HepG2 (cell line): Measurements from ENCODE around the gene SAE1. TPM values are rescaled to one million over a fixed set of nuclear protein-coding genes. Genes with fewer than 3 reads are reported as not detected.

Experiments used
- HHEX ChIP-seq: IDR thresholded peaks from 2 replicates; pipeline ENCODE4 v1.6.1; 2016; ENCODE audit warnings: control low read depth
- HNRNPH1 ChIP-seq: fragments of 200-400 bp; formaldehyde crosslinking; optimal IDR thresholded peaks from 2 replicates; pipeline ENCODE3; 2017; ENCODE audit warnings: mild to moderate bottlenecking, low read depth, low read length
- HOXD1 ChIP-seq: sonication (generic); formaldehyde crosslinking; IDR thresholded peaks from 2 replicates; pipeline ENCODE4 v1.5.0; 2020; ENCODE audit warnings: missing genetic modification reagents
- KMT2A ChIP-seq: sonication (generic); formaldehyde crosslinking; IDR thresholded peaks from 2 replicates; pipeline ENCODE4 v1.4.0; 2020; ENCODE audit warnings: missing genetic modification reagents
- PPARG ChIP-seq: conservative IDR thresholded peaks from 2 replicates; pipeline ENCODE4 v1.6.1; 2016; ENCODE audit warnings: missing biosample characterization, missing genetic modification reagents
- SRSF9 ChIP-seq: fragments of 200-400 bp; formaldehyde crosslinking; IDR thresholded peaks from 2 replicates; pipeline ENCODE4 v1.6.1; 2018; ENCODE audit warnings: borderline replicate concordance, mild to moderate bottlenecking, low read depth, low read length; ENCODE audit not compliant: insufficient read depth, poor library complexity, severe bottlenecking
- TEAD2 ChIP-seq: sonication (generic); formaldehyde crosslinking; IDR thresholded peaks from 2 replicates; pipeline ENCODE4 v1.9.0; 2021; ENCODE audit warnings: missing genetic modification reagents
- ZKSCAN1 ChIP-seq: fragments of 150-350 bp; IDR thresholded peaks from 2 replicates; pipeline ENCODE4 v1.6.1; 2014; ENCODE audit warnings: low read length
- ZNF235 ChIP-seq: sonication (generic); formaldehyde crosslinking; IDR thresholded peaks from 2 replicates; pipeline ENCODE4 v1.8.1; 2023; ENCODE audit warnings: mild to moderate bottlenecking, missing genetic modification reagents, borderline replicate concordance
- polyA plus RNA-seq, 8 experiments: library from polyadenylated mRNA; depleted of rRNA in 3 of 8; stranded (reverse) in 7 of 8; unstranded in 1 of 8; fragments of >200 nt; fragmentation: Illumina TruSeq in 4 of 8; extraction: Trizol in 4 of 8; gene quantifications; 2 replicates each; pipeline versions ENCODE4 v1.2.1 to v1.2.3, GENCODE V29; 2011 to 2016; ENCODE audit warnings: low read depth in 4 of 8, missing spikeins in 1 of 8, mixed read lengths in 1 of 8; ENCODE audit not compliant: insufficient read depth in 1 of 8
- total RNA-seq, 5 experiments: library from RNA; depleted of rRNA; stranded (reverse); fragments of >200 nt; fragmentation: Illumina TruSeq; extraction: Trizol; gene quantifications; 2 replicates each; pipeline ENCODE4 v1.2.3, GENCODE V29; 2016; ENCODE audit warnings: low read depth in 1 of 5
- TF ChIP-seq, protein P1 (sequence below): sonication (generic); formaldehyde crosslinking; IDR thresholded peaks from one replicate; pipeline ENCODE4 v1.5.1; 2020; ENCODE audit warnings: mild to moderate bottlenecking, missing genetic modification reagents; ENCODE audit errors: not compliant biosample characterization
- TF ChIP-seq, protein P2 (sequence below): sonication (generic); formaldehyde crosslinking; IDR thresholded peaks from 2 replicates; pipeline ENCODE4 v1.4.0; 2020; ENCODE audit warnings: missing genetic modification reagents
- TF ChIP-seq, protein P3 (sequence below): sonication (generic); formaldehyde crosslinking; IDR thresholded peaks from 2 replicates; pipeline ENCODE4 v1.4.0; 2020; ENCODE audit warnings: missing genetic modification reagents
- TF ChIP-seq, protein P4 (sequence below): IDR thresholded peaks from 2 replicates; pipeline ENCODE4 v1.6.1; 2016; ENCODE audit warnings: missing compliant biosample characterization, missing genetic modification reagents, borderline replicate concordance

The SAE1 gene
- total and polyA plus RNA-seq, 2 of the 13 experiments (the other 11 are each of a cell fraction or from before 2014, with no cell fraction given), result 87.6 to 197 TPM

DNA sequence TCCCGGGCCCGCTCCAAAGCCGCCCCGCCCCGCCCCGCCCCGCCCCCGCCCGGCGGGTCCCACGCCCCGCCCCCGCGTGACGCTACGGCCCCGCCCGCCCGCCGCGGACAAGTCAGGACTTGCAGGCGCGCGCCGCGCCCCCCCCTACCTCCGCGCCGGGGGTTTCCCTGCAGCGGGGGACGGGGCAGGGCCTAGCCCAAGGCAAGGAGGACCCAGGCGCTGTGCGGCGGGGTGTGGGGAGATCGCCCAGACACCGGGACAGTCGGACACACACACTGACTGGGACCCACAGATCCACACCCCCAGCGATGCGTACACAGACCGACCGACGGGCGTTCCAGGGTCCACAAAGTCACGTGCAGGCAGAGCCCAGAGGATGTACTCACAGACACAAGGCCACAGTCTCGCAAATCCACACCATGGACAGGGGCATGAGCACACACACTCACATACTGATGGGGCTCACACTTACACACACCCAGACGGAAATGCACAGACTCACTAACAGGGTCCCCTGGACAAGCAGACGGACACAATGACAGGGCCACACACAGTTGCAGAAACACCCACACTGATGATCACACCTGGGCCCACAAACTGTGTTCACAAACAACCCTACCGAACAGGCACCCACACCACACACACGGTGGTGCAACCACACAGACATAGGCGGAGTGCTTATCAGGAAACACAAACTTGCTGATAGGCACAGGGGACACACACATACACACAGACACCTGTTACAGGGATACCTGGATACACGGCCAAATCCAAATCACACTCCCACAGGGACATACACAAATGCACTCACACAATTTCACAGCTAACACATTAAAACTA is 100.8 kb downstream of the SAE1 start (continued):
- TF ChIP-seq, protein P1, sequence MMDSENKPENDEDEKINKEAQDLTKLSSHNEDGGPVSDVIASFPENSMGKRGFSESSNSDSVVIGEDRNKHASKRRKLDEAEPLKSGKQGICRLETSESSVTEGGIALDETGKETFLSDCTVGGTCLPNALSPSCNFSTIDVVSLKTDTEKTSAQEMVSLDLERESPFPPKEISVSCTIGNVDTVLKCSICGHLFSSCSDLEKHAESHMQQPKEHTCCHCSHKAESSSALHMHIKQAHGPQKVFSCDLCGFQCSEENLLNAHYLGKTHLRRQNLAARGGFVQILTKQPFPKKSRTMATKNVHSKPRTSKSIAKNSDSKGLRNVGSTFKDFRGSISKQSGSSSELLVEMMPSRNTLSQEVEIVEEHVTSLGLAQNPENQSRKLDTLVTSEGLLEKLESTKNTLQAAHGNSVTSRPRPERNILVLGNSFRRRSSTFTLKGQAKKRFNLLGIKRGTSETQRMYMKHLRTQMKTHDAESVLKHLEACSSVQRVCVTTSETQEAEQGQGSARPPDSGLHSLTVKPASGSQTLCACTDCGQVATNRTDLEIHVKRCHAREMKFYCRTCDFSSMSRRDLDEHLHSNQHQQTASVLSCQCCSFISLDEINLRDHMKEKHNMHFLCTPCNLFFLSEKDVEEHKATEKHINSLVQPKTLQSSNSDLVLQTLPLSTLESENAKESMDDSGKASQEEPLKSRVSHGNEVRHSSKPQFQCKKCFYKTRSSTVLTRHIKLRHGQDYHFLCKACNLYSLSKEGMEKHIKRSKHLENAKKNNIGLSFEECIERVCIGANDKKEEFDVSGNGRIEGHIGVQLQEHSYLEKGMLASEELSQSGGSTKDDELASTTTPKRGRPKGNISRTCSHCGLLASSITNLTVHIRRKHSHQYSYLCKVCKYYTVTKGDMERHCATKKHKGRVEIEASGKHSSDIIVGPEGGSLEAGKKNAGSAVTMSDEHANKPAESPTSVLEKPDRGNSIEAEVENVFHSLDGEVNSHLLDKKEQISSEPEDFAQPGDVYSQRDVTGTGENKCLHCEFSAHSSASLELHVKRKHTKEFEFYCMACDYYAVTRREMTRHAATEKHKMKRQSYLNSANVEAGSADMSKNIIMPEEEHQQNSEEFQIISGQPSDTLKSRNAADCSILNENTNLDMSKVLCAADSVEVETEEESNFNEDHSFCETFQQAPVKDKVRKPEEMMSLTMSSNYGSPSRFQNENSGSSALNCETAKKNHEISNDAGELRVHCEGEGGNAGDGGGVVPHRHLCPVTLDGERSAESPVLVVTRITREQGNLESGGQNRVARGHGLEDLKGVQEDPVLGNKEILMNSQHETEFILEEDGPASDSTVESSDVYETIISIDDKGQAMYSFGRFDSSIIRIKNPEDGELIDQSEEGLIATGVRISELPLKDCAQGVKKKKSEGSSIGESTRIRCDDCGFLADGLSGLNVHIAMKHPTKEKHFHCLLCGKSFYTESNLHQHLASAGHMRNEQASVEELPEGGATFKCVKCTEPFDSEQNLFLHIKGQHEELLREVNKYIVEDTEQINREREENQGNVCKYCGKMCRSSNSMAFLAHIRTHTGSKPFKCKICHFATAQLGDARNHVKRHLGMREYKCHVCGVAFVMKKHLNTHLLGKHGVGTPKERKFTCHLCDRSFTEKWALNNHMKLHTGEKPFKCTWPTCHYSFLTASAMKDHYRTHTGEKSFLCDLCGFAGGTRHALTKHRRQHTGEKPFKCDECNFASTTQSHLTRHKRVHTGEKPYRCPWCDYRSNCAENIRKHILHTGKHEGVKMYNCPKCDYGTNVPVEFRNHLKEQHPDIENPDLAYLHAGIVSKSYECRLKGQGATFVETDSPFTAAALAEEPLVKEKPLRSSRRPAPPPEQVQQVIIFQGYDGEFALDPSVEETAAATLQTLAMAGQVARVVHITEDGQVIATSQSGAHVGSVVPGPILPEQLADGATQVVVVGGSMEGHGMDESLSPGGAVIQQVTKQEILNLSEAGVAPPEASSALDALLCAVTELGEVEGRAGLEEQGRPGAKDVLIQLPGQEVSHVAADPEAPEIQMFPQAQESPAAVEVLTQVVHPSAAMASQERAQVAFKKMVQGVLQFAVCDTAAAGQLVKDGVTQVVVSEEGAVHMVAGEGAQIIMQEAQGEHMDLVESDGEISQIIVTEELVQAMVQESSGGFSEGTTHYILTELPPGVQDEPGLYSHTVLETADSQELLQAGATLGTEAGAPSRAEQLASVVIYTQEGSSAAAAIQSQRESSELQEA (CRISPR knock-in tag), result peak; percentile 44
- TF ChIP-seq TEAD2 (no peak), HOXD1 (CRISPR knock-in tag) (no peak), SRSF9 (no peak), KMT2A (CRISPR knock-in tag) (no peak), PPARG (no peak), HNRNPH1 (no peak), ZNF235 (CRISPR knock-in tag) (peak; percentile 30; the same call in 1 of the 2 replicates), ZKSCAN1 (no peak), HHEX (CRISPR knock-in tag) (peak; percentile 12; the same call in 1 of the 2 replicates)
- TF ChIP-seq, protein P2, sequence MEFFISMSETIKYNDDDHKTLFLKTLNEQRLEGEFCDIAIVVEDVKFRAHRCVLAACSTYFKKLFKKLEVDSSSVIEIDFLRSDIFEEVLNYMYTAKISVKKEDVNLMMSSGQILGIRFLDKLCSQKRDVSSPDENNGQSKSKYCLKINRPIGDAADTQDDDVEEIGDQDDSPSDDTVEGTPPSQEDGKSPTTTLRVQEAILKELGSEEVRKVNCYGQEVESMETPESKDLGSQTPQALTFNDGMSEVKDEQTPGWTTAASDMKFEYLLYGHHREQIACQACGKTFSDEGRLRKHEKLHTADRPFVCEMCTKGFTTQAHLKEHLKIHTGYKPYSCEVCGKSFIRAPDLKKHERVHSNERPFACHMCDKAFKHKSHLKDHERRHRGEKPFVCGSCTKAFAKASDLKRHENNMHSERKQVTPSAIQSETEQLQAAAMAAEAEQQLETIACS (CRISPR knock-in tag), result peak; percentile 61
- TF ChIP-seq, protein P3, sequence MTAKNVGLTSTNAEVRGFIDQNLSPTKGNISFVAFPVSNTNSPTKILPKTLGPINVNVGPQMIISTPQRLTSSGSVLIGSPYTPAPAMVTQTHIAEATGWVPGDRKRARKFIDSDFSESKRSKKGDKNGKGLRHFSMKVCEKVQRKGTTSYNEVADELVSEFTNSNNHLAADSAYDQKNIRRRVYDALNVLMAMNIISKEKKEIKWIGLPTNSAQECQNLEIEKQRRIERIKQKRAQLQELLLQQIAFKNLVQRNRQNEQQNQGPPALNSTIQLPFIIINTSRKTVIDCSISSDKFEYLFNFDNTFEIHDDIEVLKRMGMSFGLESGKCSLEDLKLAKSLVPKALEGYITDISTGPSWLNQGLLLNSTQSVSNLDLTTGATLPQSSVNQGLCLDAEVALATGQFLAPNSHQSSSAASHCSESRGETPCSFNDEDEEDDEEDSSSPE (CRISPR knock-in tag), result 0 out of 2 replicates have a peak, but pooled peaks have one; percentile 18
- TF ChIP-seq, protein P4, sequence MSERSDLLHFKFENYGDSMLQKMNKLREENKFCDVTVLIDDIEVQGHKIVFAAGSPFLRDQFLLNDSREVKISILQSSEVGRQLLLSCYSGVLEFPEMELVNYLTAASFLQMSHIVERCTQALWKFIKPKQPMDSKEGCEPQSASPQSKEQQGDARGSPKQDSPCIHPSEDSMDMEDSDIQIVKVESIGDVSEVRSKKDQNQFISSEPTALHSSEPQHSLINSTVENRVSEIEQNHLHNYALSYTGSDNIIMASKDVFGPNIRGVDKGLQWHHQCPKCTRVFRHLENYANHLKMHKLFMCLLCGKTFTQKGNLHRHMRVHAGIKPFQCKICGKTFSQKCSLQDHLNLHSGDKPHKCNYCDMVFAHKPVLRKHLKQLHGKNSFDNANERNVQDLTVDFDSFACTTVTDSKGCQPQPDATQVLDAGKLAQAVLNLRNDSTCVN, result no peak
